ENCODE data around the gene PTPRQ.
A peak's percentile ranks its signal among the peaks of the same experiment; 100 is the strongest.

PTPRQ gene

DNA sequence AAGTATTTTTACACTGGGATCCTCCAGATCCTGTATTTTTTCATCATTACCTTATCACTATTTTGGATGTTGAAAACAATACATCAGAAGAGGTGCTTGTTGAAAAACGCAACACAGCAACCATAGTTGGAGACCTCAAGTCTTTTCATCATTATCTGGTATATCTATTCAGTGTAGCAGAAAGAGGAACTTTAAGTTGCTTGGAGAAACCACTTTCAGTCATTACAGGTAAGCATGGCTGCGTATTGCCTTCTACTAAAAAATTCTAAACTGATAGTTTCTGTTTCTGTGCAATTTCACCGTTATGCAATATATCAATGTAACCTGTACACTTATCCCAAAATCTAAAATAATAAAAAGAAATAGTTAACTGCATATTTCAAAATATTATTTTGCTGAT, 32.2 kb upstream of the PTPRQ start (continued):
- TF ChIP-seq BACH2 (CRISPR knock-in tag; IDR thresholded peaks at IDR 0.05; ENCODE audit: borderline replicate concordance) = no peak

DNA sequence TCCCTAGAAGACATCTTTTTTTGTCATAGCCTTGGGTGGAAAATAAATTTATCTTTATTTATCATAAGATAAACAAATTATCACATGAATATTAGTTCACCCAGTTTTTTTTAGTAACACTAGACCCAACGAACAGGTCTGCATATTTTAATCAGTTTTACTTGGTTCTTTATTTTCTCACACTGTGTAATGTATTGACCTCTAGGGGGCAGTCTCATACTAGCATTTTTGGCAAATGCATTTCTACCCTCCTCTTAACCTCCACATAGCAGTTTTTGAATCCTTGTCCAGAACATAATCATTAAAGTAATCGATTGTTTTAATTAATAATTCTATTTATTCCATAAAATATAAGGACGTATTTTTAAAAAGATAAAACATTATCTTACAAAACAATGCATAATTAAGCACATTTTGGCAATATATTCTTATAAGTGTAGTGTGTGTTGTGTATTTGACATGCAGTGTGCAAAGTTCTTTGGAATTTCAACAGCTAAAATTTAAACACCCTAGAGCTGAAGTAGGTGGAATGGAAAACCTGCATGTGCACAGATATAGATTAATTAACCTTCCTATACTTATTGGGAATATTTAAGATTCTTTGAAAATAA, 31.6 kb upstream of the PTPRQ start:
- peak; percentile 88 for ATAC-seq

DNA sequence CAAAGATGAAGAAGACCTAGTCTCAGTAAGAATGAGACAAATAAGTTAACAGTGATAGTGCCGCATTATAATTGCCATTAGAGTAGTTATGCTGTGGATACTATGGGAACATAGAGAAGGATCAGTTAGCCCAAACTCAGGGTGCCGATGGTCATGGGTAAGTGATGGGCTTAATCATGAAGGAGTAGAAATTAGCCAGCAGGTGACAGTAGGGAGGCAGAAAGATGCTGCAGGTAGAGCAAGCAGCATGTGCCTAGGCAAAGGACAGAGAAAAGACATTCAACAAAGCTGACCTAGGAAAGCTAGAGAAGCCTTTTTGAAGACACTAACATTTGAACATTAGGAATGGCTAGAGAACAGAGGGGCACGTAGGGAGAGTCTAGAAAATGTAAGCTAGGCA, 30.6 kb upstream of the PTPRQ start:
- ATAC-seq = no peak
- TF ChIP-seq, protein P1, sequence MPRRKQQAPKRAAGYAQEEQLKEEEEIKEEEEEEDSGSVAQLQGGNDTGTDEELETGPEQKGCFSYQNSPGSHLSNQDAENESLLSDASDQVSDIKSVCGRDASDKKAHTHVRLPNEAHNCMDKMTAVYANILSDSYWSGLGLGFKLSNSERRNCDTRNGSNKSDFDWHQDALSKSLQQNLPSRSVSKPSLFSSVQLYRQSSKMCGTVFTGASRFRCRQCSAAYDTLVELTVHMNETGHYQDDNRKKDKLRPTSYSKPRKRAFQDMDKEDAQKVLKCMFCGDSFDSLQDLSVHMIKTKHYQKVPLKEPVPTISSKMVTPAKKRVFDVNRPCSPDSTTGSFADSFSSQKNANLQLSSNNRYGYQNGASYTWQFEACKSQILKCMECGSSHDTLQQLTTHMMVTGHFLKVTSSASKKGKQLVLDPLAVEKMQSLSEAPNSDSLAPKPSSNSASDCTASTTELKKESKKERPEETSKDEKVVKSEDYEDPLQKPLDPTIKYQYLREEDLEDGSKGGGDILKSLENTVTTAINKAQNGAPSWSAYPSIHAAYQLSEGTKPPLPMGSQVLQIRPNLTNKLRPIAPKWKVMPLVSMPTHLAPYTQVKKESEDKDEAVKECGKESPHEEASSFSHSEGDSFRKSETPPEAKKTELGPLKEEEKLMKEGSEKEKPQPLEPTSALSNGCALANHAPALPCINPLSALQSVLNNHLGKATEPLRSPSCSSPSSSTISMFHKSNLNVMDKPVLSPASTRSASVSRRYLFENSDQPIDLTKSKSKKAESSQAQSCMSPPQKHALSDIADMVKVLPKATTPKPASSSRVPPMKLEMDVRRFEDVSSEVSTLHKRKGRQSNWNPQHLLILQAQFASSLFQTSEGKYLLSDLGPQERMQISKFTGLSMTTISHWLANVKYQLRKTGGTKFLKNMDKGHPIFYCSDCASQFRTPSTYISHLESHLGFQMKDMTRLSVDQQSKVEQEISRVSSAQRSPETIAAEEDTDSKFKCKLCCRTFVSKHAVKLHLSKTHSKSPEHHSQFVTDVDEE (CRISPR knock-in tag; IDR thresholded peaks at IDR 0.05) = no peak
- TF ChIP-seq ZFP3 (CRISPR knock-in tag; IDR thresholded peaks at IDR 0.05) = no peak
- TF ChIP-seq PPARA (CRISPR knock-in tag; IDR thresholded peaks at IDR 0.05; ENCODE audit: borderline replicate concordance) = no peak
- TF ChIP-seq ISL1 (CRISPR knock-in tag; IDR thresholded peaks at IDR 0.05) = no peak
- TF ChIP-seq TOX (CRISPR knock-in tag; IDR thresholded peaks at IDR 0.05; ENCODE audit: borderline replicate concordance) = no peak
- TF ChIP-seq, protein P2, sequence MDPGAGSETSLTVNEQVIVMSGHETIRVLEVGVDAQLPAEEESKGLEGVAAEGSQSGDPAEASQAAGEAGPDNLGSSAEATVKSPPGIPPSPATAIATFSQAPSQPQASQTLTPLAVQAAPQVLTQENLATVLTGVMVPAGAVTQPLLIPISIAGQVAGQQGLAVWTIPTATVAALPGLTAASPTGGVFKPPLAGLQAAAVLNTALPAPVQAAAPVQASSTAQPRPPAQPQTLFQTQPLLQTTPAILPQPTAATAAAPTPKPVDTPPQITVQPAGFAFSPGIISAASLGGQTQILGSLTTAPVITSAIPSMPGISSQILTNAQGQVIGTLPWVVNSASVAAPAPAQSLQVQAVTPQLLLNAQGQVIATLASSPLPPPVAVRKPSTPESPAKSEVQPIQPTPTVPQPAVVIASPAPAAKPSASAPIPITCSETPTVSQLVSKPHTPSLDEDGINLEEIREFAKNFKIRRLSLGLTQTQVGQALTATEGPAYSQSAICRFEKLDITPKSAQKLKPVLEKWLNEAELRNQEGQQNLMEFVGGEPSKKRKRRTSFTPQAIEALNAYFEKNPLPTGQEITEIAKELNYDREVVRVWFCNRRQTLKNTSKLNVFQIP (CRISPR knock-in tag; IDR thresholded peaks at IDR 0.05; ENCODE audit: borderline replicate concordance, low read depth) = no peak
- no peak for TF ChIP-seq ZNF70 (CRISPR knock-in tag; IDR thresholded peaks at IDR 0.05)
- TF ChIP-seq TCF4 (CRISPR knock-in tag; IDR thresholded peaks at IDR 0.05; ENCODE audit: borderline replicate concordance) = no peak
- TF ChIP-seq, protein P3, sequence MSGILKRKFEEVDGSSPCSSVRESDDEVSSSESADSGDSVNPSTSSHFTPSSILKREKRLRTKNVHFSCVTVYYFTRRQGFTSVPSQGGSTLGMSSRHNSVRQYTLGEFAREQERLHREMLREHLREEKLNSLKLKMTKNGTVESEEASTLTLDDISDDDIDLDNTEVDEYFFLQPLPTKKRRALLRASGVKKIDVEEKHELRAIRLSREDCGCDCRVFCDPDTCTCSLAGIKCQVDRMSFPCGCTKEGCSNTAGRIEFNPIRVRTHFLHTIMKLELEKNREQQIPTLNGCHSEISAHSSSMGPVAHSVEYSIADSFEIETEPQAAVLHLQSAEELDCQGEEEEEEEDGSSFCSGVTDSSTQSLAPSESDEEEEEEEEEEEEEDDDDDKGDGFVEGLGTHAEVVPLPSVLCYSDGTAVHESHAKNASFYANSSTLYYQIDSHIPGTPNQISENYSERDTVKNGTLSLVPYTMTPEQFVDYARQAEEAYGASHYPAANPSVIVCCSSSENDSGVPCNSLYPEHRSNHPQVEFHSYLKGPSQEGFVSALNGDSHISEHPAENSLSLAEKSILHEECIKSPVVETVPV (CRISPR knock-in tag; IDR thresholded peaks at IDR 0.05) = no peak

More for the DNA sequence above, 31.6 kb upstream of the PTPRQ start:
- TF ChIP-seq RARB (CRISPR knock-in tag; IDR thresholded peaks at IDR 0.05) (no peak), ISL1 (CRISPR knock-in tag; IDR thresholded peaks at IDR 0.05) (no peak), CSDC2 (CRISPR knock-in tag; IDR thresholded peaks at IDR 0.05) (no peak), ZC3H10 (CRISPR knock-in tag; IDR thresholded peaks at IDR 0.05) (no peak), OSR1 (CRISPR knock-in tag; IDR thresholded peaks at IDR 0.05) (no peak), ARNTL (CRISPR knock-in tag; IDR thresholded peaks at IDR 0.05; ENCODE audit: borderline replicate concordance, low read depth) (no peak), BACH2 (CRISPR knock-in tag; IDR thresholded peaks at IDR 0.05; ENCODE audit: borderline replicate concordance) (no peak), ZNF70 (CRISPR knock-in tag; IDR thresholded peaks at IDR 0.05) (no peak), TCF4 (CRISPR knock-in tag; IDR thresholded peaks at IDR 0.05; ENCODE audit: borderline replicate concordance) (no peak), SNAI2 (CRISPR knock-in tag; IDR thresholded peaks at IDR 0.05) (no peak), ESRRG (CRISPR knock-in tag; IDR thresholded peaks at IDR 0.05) (no peak), ZNF565 (CRISPR knock-in tag; conservative IDR thresholded peaks at IDR 0.05; ENCODE audit: low read depth) (no peak), ZFP30 (CRISPR knock-in tag; IDR thresholded peaks at IDR 0.05) (no peak), PPARA (CRISPR knock-in tag; IDR thresholded peaks at IDR 0.05; ENCODE audit: borderline replicate concordance) (no peak), ZFP3 (CRISPR knock-in tag; IDR thresholded peaks at IDR 0.05) (no peak), TOX (CRISPR knock-in tag; IDR thresholded peaks at IDR 0.05; ENCODE audit: borderline replicate concordance) (no peak)
- TF ChIP-seq, protein P1 (CRISPR knock-in tag; IDR thresholded peaks at IDR 0.05) = no peak
- TF ChIP-seq, protein P4, sequence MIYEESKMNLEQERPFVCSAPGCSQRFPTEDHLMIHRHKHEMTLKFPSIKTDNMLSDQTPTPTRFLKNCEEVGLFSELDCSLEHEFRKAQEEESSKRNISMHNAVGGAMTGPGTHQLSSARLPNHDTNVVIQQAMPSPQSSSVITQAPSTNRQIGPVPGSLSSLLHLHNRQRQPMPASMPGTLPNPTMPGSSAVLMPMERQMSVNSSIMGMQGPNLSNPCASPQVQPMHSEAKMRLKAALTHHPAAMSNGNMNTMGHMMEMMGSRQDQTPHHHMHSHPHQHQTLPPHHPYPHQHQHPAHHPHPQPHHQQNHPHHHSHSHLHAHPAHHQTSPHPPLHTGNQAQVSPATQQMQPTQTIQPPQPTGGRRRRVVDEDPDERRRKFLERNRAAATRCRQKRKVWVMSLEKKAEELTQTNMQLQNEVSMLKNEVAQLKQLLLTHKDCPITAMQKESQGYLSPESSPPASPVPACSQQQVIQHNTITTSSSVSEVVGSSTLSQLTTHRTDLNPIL (CRISPR knock-in tag; IDR thresholded peaks at IDR 0.05; ENCODE audit: low read depth) = no peak
- TF ChIP-seq, protein P3 (CRISPR knock-in tag; IDR thresholded peaks at IDR 0.05) = no peak
- TF ChIP-seq, protein P5, sequence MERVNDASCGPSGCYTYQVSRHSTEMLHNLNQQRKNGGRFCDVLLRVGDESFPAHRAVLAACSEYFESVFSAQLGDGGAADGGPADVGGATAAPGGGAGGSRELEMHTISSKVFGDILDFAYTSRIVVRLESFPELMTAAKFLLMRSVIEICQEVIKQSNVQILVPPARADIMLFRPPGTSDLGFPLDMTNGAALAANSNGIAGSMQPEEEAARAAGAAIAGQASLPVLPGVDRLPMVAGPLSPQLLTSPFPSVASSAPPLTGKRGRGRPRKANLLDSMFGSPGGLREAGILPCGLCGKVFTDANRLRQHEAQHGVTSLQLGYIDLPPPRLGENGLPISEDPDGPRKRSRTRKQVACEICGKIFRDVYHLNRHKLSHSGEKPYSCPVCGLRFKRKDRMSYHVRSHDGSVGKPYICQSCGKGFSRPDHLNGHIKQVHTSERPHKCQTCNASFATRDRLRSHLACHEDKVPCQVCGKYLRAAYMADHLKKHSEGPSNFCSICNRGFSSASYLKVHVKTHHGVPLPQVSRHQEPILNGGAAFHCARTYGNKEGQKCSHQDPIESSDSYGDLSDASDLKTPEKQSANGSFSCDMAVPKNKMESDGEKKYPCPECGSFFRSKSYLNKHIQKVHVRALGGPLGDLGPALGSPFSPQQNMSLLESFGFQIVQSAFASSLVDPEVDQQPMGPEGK (CRISPR knock-in tag; IDR thresholded peaks at IDR 0.05; ENCODE audit: borderline replicate concordance) = no peak
